Brain microvascular endothelial cell (primary cell): ENCODE results near the gene TXN2.

Source experiments
- DNase-seq: peaks from one replicate; pipeline ENCODE4 v3.0.0-alpha.2; 2020
- H3K27ac ChIP-seq: fragments of 250-450 bp; sonication (Bioruptor Pico); 2 replicates; pipeline ENCODE4 v1.5.1; 2020; ENCODE audit warnings: mild to moderate bottlenecking, moderate library complexity
- H3K27me3 ChIP-seq: fragments of 250-450 bp; sonication (Bioruptor Pico); replicated peaks from 2 replicates; pipeline ENCODE4 v1.5.1; 2020; ENCODE audit warnings: mild to moderate bottlenecking
- H3K36me3 ChIP-seq: fragments of 250-450 bp; sonication (Bioruptor Pico); replicated peaks from 2 replicates; pipeline ENCODE4 v1.5.1; 2020; ENCODE audit warnings: mild to moderate bottlenecking
- H3K4me3 ChIP-seq: 2 replicates; pipeline ENCODE4 v1.5.1; 2011; ENCODE audit warnings: low read depth, mild to moderate bottlenecking, control low read depth, low read length, moderate library complexity
- CTCF ChIP-seq: IDR thresholded peaks from 2 replicates; pipeline ENCODE4 v1.5.1; 2011; ENCODE audit warnings: low read depth, mild to moderate bottlenecking, moderate library complexity, low read length, control low read depth, inconsistent platforms; ENCODE audit errors: missing control alignments
- in situ Hi-C: cut with HindIII; loops from 2 replicates; pipeline ENCODE4 v1.10.0; 2017; ENCODE audit warnings: low sequenced_read_pairs, low pct_ligation_motif_present

The TXN2 gene

GRCh38 chr22:36423461-36424404 lies 57.7 kb downstream of the TXN2 start:
- no peaks in the 10 kb centered on the region for H3K36me3 ChIP-seq
- H3K4me3 ChIP-seq, result no peak overlapping the region
- peak overlapping the region; percentile 73 for H3K27ac ChIP-seq
- DNase-seq, result peak; percentile 51
- TF ChIP-seq CTCF, result no peak
- in situ Hi-C loops, result no loop called here
- no peaks in the 10 kb centered on the region for H3K27me3 ChIP-seq

- no peak for DNase-seq
Observed at GRCh38 chr22:36422287-36423014, 59.0 kb downstream of the TXN2 start.

GRCh38 chr22:36419912-36420882 lies 61.2 kb downstream of the TXN2 start:
- no peak for DNase-seq
- in situ Hi-C loops, result no loop called here
- no peak overlapping the region for H3K4me3 ChIP-seq
- no peaks in the 10 kb centered on the region for H3K36me3 ChIP-seq
- no peaks in the 10 kb centered on the region for H3K27me3 ChIP-seq
- H3K27ac ChIP-seq, result peak overlapping the region; percentile 47
- TF ChIP-seq CTCF, result no peak

More at GRCh38 chr22:36422287-36423014, 59.0 kb downstream of the TXN2 start:
- in situ Hi-C loops, result no loop called here
- H3K27ac ChIP-seq, result no peak overlapping the region
- TF ChIP-seq CTCF, result no peak
- no peaks in the 10 kb centered on the region for H3K36me3 ChIP-seq
- no peak overlapping the region for H3K4me3 ChIP-seq
- no peaks in the 10 kb centered on the region for H3K27me3 ChIP-seq

- Histone ChIP-seq H3K27ac (peak overlapping the region; percentile 34), H3K27me3 (no peaks in the 10 kb centered on the region), H3K36me3 (no peaks in the 10 kb centered on the region), H3K4me3 (no peak overlapping the region)
- no peak for TF ChIP-seq CTCF
- no peak for DNase-seq
- in situ Hi-C loops, result no loop called here
Observed at GRCh38 chr22:36419177-36419911, 62.1 kb downstream of the TXN2 start.

- H3K27me3 ChIP-seq, result no peaks in the 10 kb centered on the region
- no peak overlapping the region for H3K4me3 ChIP-seq
- in situ Hi-C loops, result no loop called here
- no peak for TF ChIP-seq CTCF
- no peaks in the 10 kb centered on the region for H3K36me3 ChIP-seq
- no peak overlapping the region for H3K27ac ChIP-seq
- no peak for DNase-seq
Observed at GRCh38 chr22:36417281-36417686, 64.2 kb downstream of the TXN2 start.
